ENCODE results near the gene UGT1A8. TPM values are rescaled to one million over a fixed set of nuclear protein-coding genes. Genes with fewer than 3 reads are reported as not detected.

The UGT1A8 gene
- total RNA-seq, 1 donor from 2014 or later: not detected

DNA sequence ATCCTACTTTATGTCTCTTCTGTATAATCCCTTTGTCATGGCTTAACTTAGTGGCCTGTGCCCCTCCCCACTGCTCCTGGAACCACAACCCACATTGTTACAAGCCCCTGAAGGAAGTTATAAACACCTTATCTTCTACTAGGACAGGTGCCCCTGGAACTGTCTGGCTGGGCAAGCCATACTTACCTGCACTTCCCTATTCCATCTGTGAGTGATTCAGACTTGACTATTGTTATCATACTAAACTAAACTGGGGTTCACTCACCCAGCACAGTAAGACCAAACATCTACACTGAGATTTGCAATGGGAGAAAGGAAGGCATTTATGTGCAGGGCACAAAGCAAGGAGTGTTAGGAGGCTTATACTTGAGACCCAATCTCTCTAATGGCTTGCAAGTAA, 71.6 kb downstream of the UGT1A8 start:
- Histone ChIP-seq H3K4me3 (no peak overlapping the region), H3K27me3 (ENCODE audit: low read depth) (peaks cover 23% of the 10 kb centered on the region), H3K9me3 (replicated peaks) (no peaks in the 10 kb centered on the region), H3K36me3 (no peaks in the 10 kb centered on the region), H3K27ac (replicated peaks) (no peak overlapping the region), H3K4me1 (no peaks in the 10 kb centered on the region)
- intact Hi-C loops (cut with micrococcal nuclease): no loop called here
- TF ChIP-seq, protein P1, sequence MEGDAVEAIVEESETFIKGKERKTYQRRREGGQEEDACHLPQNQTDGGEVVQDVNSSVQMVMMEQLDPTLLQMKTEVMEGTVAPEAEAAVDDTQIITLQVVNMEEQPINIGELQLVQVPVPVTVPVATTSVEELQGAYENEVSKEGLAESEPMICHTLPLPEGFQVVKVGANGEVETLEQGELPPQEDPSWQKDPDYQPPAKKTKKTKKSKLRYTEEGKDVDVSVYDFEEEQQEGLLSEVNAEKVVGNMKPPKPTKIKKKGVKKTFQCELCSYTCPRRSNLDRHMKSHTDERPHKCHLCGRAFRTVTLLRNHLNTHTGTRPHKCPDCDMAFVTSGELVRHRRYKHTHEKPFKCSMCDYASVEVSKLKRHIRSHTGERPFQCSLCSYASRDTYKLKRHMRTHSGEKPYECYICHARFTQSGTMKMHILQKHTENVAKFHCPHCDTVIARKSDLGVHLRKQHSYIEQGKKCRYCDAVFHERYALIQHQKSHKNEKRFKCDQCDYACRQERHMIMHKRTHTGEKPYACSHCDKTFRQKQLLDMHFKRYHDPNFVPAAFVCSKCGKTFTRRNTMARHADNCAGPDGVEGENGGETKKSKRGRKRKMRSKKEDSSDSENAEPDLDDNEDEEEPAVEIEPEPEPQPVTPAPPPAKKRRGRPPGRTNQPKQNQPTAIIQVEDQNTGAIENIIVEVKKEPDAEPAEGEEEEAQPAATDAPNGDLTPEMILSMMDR (IDR thresholded peaks at IDR 0.05; ENCODE audit: borderline replicate concordance): no peak
- no peak for DNase-seq

DNA sequence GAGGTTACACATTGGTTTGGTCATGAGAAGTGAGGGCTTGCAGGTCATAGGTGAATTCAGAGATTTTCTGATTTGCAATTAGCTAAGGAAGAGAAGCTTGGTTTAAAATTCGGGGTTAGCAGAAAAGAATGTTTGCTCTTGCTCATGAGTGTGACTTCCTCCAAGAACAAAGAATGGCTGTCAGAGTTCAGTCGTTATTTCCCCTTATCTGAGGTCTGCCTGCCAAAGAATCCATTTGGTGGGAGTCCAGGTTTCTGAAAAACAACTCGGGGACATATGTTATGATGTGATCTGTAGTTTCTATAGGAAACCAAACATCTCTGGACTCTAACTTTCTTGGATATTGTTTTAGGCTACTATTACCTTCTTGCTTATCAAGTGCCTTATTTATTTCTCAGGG, 72.1 kb downstream of the UGT1A8 start:
- intact Hi-C loops (cut with micrococcal nuclease): no loop called here
- Histone ChIP-seq H3K4me1 (no peaks in the 10 kb centered on the region), H3K27ac (replicated peaks) (no peak overlapping the region), H3K9me3 (replicated peaks) (no peaks in the 10 kb centered on the region), H3K27me3 (ENCODE audit: low read depth) (peaks cover 23% of the 10 kb centered on the region), H3K36me3 (no peaks in the 10 kb centered on the region), H3K4me3 (no peak overlapping the region)
- TF ChIP-seq, protein P1 (IDR thresholded peaks at IDR 0.05; ENCODE audit: borderline replicate concordance): no peak
- DNase-seq: no peak

DNA sequence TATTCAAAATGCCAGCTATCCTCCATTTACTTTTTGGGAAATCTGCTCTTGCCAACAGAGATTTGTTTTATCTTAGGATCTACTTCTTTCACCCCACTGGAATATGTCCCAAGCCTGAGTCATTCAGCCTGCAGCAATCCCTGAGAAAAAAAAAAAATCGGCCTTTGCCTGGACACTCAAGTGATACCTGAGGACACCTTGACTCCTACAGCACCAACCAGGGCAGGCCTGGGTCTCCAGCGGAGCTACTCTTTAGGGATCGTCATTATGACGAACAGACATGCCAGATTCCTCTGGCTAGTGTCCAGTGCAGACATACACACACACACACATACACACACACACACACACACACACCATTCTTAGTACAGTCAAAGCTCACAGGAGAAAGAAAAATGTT, 73.0 kb downstream of the UGT1A8 start:
- H3K27me3 ChIP-seq (ENCODE audit: low read depth): peaks cover 23% of the 10 kb centered on the region
- H3K4me3 ChIP-seq: no peak overlapping the region
- H3K4me1 ChIP-seq: no peaks in the 10 kb centered on the region
- no peak for DNase-seq
- H3K36me3 ChIP-seq: no peaks in the 10 kb centered on the region
- no peak overlapping the region for H3K27ac ChIP-seq (replicated peaks)
- TF ChIP-seq, protein P1 (IDR thresholded peaks at IDR 0.05; ENCODE audit: borderline replicate concordance): no peak
- no peaks in the 10 kb centered on the region for H3K9me3 ChIP-seq (replicated peaks)
- intact Hi-C loops (cut with micrococcal nuclease): no loop called here

DNA sequence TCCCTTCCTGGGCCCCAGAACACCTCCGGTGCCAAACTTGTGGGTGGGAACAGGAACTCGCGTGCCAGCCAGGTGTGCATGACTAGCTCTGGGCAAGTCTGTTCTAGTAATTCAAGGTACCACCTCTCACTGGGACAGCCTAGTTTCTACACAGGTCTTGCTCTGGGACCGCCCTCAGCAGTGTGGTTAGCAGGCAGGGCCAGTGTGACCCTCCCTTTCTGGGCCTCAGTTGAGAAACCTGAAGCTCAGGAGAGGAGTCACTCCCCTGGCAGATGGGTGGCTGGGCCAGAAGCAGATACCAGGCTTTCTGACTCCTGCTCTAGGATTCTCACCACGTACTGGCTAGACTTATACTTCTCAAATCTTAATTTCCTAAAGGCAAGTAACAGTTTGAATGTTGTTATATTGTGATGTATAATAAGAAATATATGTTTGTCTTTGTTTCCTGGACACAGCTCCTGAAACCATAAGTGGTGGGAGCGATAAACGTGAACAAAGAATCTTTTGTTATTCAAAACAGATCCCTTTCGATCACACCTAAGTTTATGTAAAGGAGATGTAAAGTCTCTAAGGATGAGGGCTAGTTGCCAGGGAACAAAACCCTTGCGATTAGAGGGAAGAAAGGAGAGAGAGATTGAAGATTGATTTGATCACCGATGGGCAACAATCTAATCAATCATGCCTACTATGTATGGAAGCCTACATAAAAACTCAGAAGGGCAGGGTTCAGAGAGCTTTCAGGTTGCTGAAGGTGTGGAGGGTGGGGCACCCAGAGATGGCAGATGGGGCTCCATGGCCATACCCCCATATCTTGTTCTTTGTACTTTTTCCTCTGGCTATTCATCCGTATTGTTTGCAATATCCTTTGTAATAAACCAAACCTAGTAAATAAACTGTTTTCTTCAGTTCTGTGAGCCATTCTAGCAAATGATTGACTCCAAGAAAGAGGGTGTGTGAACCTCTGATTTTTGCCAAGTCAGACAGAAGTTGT, 74.3 kb downstream of the UGT1A8 start:
- no peaks in the 10 kb centered on the region for H3K4me1 ChIP-seq
- intact Hi-C loops (cut with micrococcal nuclease): no loop called here
- H3K4me3 ChIP-seq: no peak overlapping the region
- no peak overlapping the region for H3K27ac ChIP-seq (replicated peaks)
- peaks cover 18% of the 10 kb centered on the region for H3K27me3 ChIP-seq (ENCODE audit: low read depth)
- no peaks in the 10 kb centered on the region for H3K9me3 ChIP-seq (replicated peaks)
- TF ChIP-seq, protein P1 (IDR thresholded peaks at IDR 0.05; ENCODE audit: borderline replicate concordance): no peak
- no peaks in the 10 kb centered on the region for H3K36me3 ChIP-seq
- DNase-seq: no peak

DNA sequence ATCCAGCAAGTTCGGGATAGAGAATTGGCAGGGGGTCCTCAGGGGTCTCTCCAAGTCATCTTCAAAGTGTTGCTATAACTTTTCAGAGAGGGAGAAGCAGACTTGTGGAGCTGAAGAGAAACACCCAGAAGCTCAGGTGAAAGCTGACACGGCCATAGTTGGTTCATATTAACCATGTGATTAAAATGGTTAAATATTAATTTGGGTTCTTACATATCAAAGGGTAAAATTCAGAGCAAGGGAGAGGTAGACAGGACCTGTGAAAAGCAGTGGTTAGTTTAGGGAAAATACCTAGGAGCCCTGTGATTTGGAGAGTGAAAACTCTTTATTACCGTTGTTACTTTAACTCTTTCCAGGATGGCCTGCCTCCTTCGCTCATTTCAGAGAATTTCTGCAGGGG, 75.2 kb downstream of the UGT1A8 start, which contains the start of gene UGT1A6:
Gene UGT1A6, plus strand, starts transcription at position 243 of the 400 bp plus-strand sequence. Its CDS starts 115 bp downstream, at position 358.
- no peaks in the 10 kb centered on the region for H3K9me3 ChIP-seq (replicated peaks)
- no peak within 1 kb of the TSS for H3K4me3 ChIP-seq
- H3K4me1 ChIP-seq: no peaks in the 10 kb centered on the region
- no peak for DNase-seq
- no peak within 1 kb of the TSS for H3K27ac ChIP-seq (replicated peaks)
- TF ChIP-seq, protein P1 (IDR thresholded peaks at IDR 0.05; ENCODE audit: borderline replicate concordance): no peak
- H3K36me3 ChIP-seq: no peaks in the 10 kb centered on the region
- peaks cover 13% of the 10 kb centered on the region for H3K27me3 ChIP-seq (ENCODE audit: low read depth)
- intact Hi-C loops (cut with micrococcal nuclease): no loop called here
